SK-N-SH treated with all-trans-retinoic acid at 6 μM for 48 hours (cell line): ENCODE data around the gene MSRB1.

Experiments
- ATAC-seq: fragments of 200-7000 bp; cut with Tn5 transposase; 3 replicates; pipeline ENCODE4 v1.9.1; 2020; ENCODE audit warnings: mild to moderate bottlenecking, moderate library complexity
- ARNTL ChIP-seq: fragments of 450-650 bp; formaldehyde crosslinking; IDR thresholded peaks from 2 replicates; pipeline ENCODE4 v1.5.0; 2020; ENCODE audit warnings: low read depth, mild to moderate bottlenecking, moderate library complexity, borderline replicate concordance
- CSDC2 ChIP-seq: fragments of 250-450 bp; sonication (Bioruptor Pico); IDR thresholded peaks from 2 replicates; pipeline ENCODE4 v1.5.0; 2020; ENCODE audit warnings: mild to moderate bottlenecking, moderate library complexity
- PATZ1 ChIP-seq: fragments of 250-450 bp; sonication (Bioruptor Pico); IDR thresholded peaks from 2 replicates; pipeline ENCODE4 v1.8.0; 2020; ENCODE audit warnings: mild to moderate bottlenecking, moderate library complexity, borderline replicate concordance
- TCF4 ChIP-seq: fragments of 250-450 bp; sonication (Bioruptor Pico); IDR thresholded peaks from 2 replicates; pipeline ENCODE4 v1.8.0; 2021; ENCODE audit warnings: mild to moderate bottlenecking, moderate library complexity, borderline replicate concordance
- ZFP3 ChIP-seq: fragments of 250-450 bp; sonication (Bioruptor Pico); IDR thresholded peaks from 2 replicates; pipeline ENCODE4 v1.5.0; 2020; ENCODE audit warnings: mild to moderate bottlenecking, moderate library complexity
- TF ChIP-seq, protein P1 (sequence below): fragments of 250-450 bp; sonication (Bioruptor Pico); IDR thresholded peaks from 2 replicates; pipeline ENCODE4 v1.8.0; 2021; ENCODE audit warnings: low read depth, mild to moderate bottlenecking, moderate library complexity, borderline replicate concordance

Gene MSRB1

GRCh38 chr16:1890024-1890707 is 52.8 kb downstream of the MSRB1 start:
- peak; percentile 46; the same call in 2 of the 3 replicates for ATAC-seq
- TF ChIP-seq ARNTL (CRISPR knock-in tag) (no peak), PATZ1 (CRISPR knock-in tag) (no peak), TCF4 (CRISPR knock-in tag) (peak; percentile 17; the same call in 1 of the 2 replicates), CSDC2 (CRISPR knock-in tag) (no peak), ZFP3 (CRISPR knock-in tag) (no peak)
- TF ChIP-seq, protein P1, sequence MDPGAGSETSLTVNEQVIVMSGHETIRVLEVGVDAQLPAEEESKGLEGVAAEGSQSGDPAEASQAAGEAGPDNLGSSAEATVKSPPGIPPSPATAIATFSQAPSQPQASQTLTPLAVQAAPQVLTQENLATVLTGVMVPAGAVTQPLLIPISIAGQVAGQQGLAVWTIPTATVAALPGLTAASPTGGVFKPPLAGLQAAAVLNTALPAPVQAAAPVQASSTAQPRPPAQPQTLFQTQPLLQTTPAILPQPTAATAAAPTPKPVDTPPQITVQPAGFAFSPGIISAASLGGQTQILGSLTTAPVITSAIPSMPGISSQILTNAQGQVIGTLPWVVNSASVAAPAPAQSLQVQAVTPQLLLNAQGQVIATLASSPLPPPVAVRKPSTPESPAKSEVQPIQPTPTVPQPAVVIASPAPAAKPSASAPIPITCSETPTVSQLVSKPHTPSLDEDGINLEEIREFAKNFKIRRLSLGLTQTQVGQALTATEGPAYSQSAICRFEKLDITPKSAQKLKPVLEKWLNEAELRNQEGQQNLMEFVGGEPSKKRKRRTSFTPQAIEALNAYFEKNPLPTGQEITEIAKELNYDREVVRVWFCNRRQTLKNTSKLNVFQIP (CRISPR knock-in tag): no peak
